Liver (tissue), 3 donors: ENCODE results near the gene PLPP3.

Experiments
- ATF3 ChIP-seq: IDR thresholded peaks from 2 replicates; pipeline ENCODE4 v1.6.1; 2016; ENCODE audit warnings: antibody characterized with exemption
- CTCF ChIP-seq: fragments of 150-350 bp; IDR thresholded peaks from 2 replicates; pipeline ENCODE4 v1.5.1; 2017; ENCODE audit warnings: improper control_type of control experiment, low read depth, low read length; ENCODE audit not compliant: missing input control
- GABPA ChIP-seq, 2 donors: IDR thresholded peaks in 1 of 2; conservative IDR thresholded peaks in 1 of 2; 2 replicates each; pipeline ENCODE4 v1.6.1; 2016; ENCODE audit warnings: antibody characterized with exemption in 2 of 2, mild to moderate bottlenecking in 1 of 2, moderate library complexity in 1 of 2
- HNF4G ChIP-seq: IDR thresholded peaks from 2 replicates; pipeline ENCODE4 v1.6.1; 2016; ENCODE audit warnings: antibody characterized with exemption
- JUND ChIP-seq, 2 donors: IDR thresholded peaks; 2 replicates each; pipeline ENCODE4 v1.6.1; 2016; ENCODE audit warnings: antibody characterized with exemption in 2 of 2
- MAX ChIP-seq: IDR thresholded peaks from 2 replicates; pipeline ENCODE4 v1.6.1; 2016; ENCODE audit warnings: antibody characterized with exemption
- RAD21 ChIP-seq, 2 donors: IDR thresholded peaks; 2 replicates each; pipeline ENCODE4 v1.6.1; 2016; ENCODE audit warnings: antibody characterized with exemption in 2 of 2, mild to moderate bottlenecking in 2 of 2
- REST ChIP-seq: IDR thresholded peaks from 2 replicates; pipeline ENCODE4 v1.6.1; 2016; ENCODE audit warnings: antibody characterized with exemption, mild to moderate bottlenecking
- RXRA ChIP-seq, 2 donors: IDR thresholded peaks; 2 replicates each; pipeline ENCODE4 v1.6.1; 2017 to 2018; ENCODE audit warnings: antibody characterized with exemption in 2 of 2, mild to moderate bottlenecking in 1 of 2
- SP1 ChIP-seq: IDR thresholded peaks from 2 replicates; pipeline ENCODE4 v1.6.1; 2018; ENCODE audit warnings: antibody characterized with exemption, mild to moderate bottlenecking
- TAF1 ChIP-seq: conservative IDR thresholded peaks from 2 replicates; pipeline ENCODE4 v1.6.1; 2016; ENCODE audit warnings: antibody characterized with exemption, mild to moderate bottlenecking
- YY1 ChIP-seq: IDR thresholded peaks from 2 replicates; pipeline ENCODE4 v1.6.1; 2016; ENCODE audit warnings: antibody characterized with exemption, mild to moderate bottlenecking
- ZBTB33 ChIP-seq: IDR thresholded peaks from 2 replicates; pipeline ENCODE4 v1.6.1; 2016; ENCODE audit warnings: antibody characterized with exemption
- donor health status: healthy.
- donor health status: healthy.

GRCh38 chr1:56575865-56576264 is 3.5 kb downstream of the PLPP3 start:
- TF ChIP-seq CTCF (no peak), TAF1 (no peak), ATF3 (no peak), GABPA (IDR thresholded peaks at IDR 0.05 in 1 of 2, conservative IDR thresholded peaks at IDR 0.05 in 1 of 2) (no peak), MAX (no peak), RXRA (IDR thresholded peaks at IDR 0.05) (no peak), ZBTB33 (no peak), HNF4G (no peak), REST (no peak), RAD21 (IDR thresholded peaks at IDR 0.05) (no peak), SP1 (no peak), JUND (IDR thresholded peaks at IDR 0.05) (no peak), YY1 (no peak)
